Measurements from ENCODE around the gene METTL16.
"Not testable (repeated sequence)": the region's sequence is repeated elsewhere in the genome, so short reads cannot be mapped to it uniquely, and the experiment has no call there.

The METTL16 gene

DNA sequence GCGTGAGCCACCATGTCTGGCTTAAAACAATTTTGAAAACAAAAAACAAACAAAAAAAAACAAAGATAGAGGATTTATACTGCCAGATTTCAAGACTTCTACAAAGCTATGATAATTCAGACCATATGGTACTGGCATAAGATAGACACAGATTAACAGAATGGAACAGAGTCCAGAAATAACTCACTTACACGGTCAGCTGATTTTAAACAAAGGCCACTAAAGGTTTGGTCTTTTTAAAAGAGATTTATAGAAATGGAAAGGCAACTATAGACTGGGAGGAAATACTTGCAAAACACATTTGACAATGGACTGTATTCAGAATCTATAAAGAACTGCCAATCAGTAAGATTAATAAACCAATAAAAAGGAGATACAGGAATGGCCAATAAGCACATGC lies 62.2 kb downstream of the METTL16 start:
- peak in 1 of 2 experiments; percentile 51 for DNase-seq

DNA sequence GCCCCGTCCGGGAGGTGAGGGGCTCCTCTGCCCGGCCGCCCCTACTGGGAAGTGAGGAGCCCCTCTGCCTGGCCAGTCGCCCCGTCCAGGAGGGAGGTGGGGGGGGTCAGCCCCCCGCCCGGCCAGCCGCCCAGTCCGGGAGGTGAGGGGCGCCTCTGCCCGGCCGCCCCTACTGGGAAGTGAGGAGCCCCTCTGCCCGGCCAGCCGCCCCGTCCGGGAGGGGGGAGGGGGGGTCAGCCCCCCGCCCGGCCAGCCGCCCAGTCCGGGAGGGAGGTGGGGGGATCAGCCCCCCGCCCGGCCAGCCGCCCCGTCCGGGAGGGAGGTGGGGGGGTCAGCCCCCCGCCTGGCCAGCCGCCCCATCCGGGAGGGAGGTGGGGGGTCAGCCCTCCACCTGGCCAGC lies 64.2 kb downstream of the METTL16 start:
- not testable (repeated sequence) for DNase-seq

DNA sequence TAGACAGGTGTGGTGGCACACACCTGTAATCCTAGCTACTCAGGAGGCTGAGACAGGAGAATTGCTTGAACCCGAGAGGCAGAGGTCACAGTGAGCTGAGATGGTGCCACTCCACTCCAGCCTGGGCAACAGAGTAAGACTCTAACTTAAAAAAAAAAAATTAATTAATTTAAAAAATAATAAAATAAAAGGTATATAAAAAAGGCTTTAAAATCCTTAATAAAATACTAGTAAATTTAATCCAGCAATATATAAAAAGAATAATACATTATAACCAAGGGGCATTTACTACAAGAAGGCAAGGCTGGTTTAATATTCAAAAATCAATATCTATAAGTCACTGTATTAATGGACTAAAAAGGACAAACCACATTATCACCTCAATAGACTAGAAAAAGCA lies 66.0 kb downstream of the METTL16 start:
- no peak for DNase-seq

DNA sequence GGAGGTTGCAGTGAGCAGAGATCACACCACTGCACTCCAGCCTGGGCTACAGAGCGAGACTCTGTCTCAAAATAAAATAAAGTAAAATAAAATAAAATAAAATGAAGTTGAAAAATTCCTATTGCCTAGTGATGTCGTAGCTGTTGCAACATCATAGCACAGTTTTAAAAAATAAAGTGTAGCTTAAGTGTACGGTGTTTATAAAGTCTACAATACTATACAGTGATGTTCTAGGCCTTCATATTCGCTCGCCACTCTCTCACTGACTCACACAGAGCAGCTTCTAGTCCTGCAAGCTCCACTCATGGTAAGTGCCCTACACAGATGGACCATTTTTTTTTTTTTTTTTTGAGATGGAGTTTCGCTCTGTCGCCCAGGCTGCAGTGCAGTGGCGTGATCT lies 67.3 kb downstream of the METTL16 start:
- peak in 1 of 2 experiments; percentile 44 for DNase-seq

DNA sequence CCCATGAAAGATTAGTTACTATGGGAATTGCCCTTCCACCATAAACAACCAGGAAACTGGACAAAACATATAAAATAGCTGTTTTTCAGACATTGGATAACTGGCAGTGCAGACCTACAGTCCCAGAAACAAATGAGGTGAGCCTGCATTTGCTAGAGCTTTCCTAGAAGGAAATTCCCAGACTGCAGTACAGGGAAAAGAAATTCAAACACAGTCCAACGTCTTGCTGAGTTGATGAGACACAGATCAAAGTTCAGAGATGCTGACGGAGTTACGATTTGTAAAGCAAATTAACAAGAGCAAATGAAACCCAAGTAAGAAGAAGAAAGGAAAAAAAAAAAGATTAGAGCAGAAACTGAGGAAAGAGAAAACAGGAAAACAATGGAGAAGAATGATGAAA lies 69.5 kb downstream of the METTL16 start:
- DNase-seq = no peak

DNA sequence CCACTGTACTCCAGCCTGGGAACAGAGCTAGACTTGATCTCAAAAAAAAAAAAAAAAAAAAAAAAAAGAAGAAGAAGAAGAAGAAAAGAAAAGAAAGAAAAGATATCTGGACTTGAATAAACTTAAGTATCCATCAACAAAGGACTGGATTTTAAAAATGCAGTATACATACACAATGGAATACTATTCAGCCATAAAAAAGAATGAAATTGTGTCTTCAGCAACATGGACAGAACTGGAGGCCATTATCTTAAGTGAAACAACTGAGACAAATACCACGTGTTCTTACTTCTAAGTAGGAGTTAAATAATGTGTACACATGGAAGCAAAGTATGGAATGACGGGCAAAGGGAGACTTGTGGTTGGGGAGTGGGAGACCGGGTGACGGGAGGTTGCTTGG lies 70.8 kb downstream of the METTL16 start:
- no peak for DNase-seq

DNA sequence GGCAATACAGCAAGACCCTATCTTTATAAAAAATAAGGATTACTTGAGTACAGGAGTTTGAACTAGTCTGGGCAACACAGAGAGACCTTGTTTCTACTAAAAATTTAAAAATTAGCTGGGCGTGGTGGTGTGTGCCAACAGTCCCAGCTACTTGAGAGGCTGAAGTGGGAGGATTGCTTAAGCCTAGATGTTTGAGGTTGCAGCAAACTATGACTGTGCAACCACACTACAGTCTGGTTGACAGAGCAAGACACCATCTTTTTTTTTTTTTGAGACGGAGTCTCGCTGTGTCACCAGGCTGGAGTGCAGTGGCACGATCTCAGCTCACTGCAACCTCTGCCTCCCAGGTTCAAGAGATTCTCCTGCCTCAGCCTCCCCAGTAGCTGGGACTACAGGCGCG lies 71.7 kb downstream of the METTL16 start:
- DNase-seq = not testable (repeated sequence)

DNA sequence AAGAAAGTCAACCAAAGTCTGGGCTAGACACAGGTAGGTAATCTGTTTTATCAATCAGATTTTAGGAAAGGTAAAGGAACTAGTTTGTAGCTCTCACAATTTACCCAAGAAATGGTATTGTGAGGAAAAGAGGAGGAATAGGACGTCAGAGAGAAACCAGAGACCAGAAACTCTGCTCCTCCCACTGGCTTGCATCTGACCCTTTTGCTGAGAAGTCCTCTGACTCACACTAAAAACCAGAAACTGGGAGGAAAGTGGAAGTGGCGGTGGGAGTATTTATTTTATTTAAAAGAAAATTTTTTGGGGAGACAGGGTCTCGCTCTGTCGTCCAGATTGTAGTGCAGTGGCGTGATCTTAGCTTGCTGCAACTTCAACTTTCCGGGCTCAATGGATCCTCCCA lies 72.9 kb downstream of the METTL16 start:
- DNase-seq = no peak

DNA sequence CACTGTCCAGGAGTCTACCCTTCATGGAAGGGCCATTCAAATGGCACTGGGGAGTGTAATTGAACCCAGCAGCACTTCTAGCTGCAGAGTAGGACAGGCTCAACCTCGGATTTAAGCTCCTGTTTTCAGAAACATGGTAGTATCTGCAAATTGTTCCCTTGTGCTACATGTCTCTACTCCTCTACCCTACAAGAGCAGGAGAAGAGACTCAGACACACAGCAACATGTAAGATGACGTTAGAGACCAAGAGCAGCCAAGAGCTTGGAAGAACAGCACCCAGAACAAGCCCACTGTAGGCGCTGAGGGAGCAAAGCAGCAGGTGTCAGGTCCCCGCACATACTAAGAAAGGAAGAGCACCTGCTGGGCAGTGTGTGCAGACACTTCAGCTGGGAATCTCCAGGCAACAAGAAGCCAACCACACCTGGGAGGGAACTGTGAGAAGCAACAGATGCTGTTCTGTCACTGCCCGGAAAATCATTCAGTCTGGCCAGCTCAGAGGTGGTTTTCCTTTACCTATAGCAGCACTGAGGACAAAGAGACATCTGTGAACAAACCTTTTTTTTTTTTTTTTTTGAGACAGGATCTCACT lies 75.3 kb downstream of the METTL16 start:
- peak in 1 of 2 experiments; percentile 74 for DNase-seq

DNA sequence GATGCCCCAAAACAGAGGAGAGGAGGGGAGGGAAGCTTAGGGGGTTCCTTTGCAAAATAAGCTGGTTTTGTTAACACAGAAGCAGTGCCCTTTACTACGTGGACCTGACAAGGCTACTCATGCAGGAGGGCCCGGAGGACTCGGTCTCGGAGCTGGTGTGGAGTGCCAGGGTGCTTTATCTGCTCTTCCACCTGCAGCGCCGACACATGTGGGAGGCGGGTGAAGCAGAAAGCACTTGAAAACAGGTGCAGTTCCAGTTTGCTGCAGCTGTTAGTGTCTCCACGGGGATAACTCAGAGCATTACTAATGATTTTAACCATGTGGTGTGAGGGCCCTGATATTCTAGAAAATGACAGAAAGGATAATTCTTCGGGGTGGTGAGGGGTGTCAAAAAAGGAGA lies 75.8 kb downstream of the METTL16 start:
- peak; percentile 53 to 84 for DNase-seq

DNA sequence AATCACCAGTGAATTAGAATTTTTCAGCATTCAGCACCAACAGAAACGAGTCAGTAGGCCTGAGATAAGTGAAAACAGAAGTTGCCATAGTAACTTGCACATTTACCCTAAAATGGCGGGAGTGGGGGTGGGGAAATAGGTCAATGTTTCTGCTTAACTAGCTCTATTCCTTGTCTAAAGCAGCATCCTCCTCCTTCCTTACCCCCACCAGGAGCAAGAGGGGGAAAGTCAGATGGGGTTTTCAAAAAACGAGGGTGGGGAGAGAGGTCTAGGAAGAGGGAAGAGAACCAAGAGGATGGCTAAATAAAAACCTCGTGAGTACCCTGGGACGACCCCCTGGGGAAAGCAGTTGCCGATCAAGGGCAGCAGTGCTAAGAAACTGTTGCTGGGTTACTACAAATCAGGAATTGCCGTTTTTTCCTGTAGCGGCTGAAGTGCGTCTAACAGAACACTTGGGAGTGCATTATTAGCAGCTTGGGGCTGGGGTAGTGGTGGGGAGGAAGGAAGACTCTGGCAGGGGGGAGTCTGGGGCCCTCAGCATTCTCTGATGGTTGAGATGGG lies 76.4 kb downstream of the METTL16 start:
- DNase-seq = peak in 1 of 2 experiments; percentile 42

DNA sequence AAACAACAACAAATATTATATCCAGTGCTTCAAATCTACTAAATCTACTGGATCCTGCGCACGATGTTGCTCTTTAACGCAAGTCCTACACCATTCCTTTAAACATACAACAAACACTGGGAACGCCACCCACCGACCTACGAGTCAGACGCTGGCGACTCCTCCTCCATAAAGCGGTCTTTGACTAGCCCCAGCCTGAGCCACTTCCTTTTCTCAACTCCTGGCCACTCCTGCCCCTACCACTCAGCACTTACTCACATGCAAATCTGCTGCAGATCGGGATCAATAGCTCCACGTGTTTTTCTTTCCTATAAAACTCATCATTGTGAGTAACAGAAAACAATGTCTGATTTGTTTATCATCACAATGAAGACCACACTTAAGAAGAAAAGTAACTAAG lies 78.0 kb downstream of the METTL16 start:
- DNase-seq = no peak

DNA sequence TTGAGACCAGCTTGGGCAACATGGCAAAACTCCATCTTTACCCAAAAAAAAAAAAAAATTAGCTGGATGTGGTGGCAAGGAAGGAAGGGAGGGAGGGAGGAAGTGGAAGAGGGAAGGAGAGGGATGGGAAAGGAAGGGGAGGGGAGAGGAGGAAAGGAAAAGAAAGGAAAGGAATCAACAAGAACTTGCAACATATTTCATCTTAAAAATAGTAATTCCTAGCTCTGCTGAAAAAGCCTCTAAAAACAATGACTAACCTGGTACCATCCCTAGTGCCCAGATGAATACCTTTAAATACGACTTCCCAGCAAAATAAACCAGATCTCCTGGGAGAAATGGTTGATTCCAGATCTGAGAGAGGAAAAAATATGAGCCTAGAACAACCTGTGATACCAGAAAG lies 83.8 kb downstream of the METTL16 start:
- no peak for DNase-seq

DNA sequence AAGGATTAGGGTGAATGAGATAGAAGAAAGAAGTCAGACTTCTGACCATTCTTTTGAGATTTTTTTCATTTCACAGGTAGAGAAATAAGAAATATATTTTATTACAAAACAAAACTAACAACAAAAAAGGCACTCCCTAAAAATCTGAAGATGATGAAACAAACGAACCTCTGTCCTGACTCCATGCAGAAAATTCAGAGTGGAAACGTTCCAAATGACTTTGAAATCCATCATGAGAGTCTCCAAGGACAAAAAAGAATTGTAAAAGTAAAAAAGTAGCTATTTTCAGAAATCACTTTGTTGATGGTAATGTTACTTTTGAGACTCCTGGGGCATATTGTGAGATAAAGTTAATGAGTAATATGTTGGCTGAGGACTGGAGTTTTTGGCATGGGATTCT lies 84.5 kb downstream of the METTL16 start:
- DNase-seq = no peak

DNA sequence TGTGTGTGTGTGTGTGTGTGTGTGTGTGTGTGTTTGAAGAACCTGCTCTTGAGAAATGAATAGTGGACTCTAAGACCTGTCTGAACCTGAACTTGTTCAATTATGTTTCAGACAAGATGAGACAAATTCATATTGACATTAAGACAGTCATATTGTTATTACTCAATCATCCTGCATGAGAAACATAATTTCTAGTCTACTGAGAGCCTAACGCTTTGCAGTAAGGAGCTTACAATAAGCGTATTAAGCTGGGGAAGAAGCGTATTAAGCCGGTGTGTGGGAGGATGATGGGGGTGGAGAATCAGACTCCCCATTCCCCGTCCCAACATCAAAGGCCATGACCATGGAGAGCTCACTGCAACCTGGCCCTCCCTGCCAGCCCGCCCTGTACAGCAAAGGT lies 88.4 kb downstream of the METTL16 start:
- peak in 1 of 2 experiments; percentile 61 for DNase-seq

DNA sequence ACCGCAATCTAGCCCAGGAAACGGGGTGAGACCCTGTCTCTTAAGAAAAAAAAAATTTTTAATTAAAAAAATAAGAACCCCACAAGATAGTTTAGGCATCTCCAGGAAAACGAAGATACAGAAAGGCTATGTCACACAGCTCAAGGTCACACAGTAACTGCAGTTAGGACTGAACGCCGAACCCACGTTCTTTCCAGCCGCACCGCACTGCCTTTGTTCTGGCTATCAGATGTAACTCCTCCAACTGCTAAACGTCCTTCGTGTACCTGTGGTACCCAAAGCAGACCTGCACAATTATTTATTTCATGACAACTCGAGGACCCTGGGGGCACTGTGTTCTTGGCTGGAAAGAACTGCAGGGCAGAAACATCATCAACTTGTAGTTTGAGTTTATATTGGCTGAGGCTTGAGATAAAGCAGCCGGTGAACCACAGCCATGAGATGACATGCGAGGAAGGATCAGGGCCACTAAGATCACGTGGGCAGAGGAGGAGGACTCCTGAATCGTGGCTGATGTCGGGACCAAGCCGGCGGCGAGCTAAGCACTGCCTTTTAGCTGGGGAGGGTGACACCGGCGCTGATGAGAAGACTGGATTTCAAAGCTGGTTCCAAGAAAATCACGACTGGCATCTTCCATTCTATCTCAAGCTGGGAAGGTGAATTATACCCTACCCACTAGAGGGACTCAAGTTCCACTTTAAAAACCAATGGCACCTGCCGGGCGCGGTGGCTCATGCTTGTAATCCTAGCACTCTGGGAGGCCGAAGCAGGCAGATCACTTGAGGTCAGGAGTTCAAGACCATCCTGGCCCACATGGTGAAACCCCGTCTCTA lies 90.2 kb downstream of the METTL16 start:
- peak in 1 of 2 experiments; percentile 74 for DNase-seq

DNA sequence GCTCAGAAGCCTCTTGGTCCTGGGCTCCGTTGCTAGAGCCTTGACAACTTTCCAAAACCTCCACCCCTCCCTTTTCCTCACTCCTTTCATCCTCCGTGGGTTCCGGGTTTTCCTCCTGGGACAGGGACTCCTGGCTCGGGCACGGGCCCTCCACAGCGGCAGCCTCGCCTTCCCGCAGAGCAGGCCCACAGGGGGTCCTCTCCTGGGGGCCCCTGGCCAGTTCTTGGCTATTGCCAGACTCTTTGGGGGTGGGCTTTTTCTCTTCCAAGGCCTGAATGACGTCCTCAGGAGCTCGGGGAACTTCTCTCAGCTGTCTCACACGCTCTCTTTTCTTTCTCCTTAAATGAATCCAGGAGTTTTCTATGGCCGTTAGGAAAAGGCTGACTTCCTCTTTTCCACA lies 91.5 kb downstream of the METTL16 start:
- DNase-seq = no peak

DNA sequence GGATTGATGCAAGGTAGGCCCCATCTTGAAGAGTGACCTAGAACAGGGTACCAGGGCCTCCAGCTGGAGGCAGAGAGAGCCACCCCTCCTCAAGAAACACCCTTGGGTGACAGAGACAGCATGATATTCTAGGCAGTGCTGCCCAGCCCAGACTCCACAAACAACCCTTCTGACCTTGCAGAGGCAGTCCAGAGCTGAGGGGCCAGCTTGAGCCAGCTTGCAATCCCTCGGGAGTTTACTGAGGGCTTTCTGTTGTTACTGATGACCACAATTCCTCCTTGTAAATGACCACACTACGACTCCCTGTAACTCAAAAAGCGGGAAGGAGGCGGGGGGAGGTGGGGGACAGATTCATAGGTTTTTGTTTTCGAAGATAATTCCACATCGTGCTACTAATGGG lies 92.2 kb downstream of the METTL16 start:
- no peak for DNase-seq

DNA sequence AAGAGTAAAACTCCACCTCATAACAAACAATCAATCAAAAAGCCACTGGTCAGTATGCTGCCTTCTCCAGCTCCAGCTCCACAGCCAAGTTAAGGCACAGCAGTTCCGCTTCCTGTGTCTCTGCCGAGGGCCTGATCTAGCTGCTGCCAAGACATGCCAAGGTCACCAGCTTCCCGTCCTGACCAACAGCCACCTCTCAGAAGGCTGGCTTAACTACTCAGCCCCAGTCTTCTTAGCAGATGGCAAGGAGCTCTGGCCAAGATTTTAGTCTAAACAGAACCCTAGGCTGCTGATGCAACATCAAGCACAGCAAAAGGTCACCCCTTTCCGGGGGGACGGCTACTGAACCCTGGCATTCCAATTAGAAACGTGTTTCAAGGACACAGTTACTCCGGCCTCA lies 93.1 kb downstream of the METTL16 start:
- DNase-seq = no peak

DNA sequence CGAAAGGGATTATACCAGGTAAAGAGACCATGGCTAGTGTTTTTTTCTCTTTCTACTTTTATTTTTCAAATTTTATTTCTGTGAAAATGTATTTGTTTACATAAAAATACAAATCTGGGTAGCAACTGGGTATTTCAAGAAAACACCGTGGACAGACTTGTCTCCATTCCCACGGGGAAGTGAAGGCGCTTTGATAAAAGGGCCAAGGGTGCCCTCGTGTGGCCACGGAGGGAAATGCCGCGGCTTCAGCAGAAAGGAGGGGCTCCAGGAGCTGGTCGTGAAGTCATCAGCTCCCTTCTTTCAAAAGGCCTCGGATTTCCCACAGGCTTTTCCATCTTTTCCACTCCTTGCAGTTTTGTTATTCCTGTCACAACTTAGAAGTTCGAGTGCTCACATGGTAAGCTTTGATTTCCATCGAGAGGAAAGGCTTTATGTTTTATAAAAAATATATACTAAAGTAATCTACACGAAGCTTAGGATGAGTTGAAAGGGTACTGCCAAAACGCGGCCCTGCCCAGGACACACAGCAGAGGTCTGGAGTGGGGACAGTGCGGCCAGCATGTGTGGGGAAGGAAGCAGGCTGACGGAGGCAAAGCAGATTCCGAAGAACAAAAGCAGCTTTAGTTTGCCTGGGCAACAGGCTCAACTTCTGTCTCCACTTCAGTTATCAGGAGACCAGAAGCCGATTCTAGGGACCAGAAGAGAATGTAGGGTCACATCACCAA lies 95.5 kb downstream of the METTL16 start:
- DNase-seq = peak in 1 of 2 experiments; percentile 71

DNA sequence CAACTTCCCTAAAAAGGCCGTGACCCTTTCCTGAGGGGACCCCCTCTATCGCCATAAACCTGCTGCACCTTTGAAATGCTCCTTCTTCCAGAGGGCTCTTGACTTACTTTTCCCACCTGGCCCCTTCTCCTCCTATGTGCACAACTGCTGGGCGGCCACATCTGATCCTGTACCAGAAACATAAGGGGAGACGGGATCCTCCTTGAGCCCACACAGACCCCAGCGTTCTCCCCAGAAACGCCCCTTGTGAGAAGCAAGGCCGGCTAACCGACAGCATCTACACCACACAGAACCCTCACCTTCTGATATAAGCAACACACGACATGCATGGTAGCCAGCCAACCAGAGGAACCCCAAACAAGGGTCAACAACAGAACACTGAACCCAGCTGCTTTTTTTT lies 96.6 kb downstream of the METTL16 start:
- no peak for DNase-seq

DNA sequence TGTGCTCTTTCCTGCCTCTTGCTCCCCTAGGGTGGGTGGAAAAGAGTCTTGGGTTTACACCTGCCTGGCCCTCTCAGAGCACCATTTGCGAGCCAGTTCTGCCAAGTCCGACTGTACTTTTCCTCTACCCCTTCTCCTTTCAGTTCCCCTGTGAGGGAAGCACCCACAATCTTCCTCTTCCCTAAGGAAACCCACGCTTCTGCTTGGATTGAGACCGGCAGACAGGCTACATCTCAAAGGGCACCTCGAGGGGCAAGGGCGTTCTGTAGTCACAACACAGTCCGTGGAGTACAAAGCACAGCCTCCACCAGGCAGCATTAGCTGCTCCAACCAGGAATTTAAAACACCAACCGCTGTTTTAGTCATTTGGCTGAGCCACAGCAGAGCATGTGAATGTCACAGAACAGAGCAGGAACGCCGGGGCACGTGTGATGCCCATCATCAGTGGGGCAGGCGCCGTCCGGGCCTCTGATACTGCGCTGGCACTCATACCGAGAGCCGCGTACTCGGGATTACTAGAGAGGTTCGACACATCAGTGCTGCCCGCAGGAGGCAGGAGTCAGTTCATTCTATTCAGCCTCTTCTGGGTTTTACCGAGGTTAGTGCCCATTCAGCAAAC lies 97.1 kb downstream of the METTL16 start:
- DNase-seq = no peak

DNA sequence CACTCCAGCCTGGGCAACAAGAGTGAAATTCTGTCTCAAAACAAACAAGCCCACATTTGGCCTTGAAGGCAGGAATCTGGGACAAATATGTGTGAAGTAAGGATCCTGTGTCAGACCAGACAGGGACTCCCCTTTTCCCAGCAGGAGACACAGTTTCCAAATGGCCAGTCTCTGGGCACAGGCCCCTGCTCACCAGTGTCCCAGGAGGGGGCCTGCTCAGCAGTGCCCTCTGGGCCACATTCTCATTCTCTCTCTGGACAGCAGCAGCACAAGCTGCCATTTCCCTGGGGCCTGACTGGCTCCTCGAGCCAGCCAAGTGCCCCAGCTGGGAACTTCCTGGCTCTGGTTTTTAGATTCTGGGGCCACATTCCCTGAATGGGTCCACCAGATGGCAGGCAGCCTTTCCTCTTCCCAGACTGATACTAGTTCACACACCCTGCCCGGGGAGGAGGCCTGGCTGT lies 99.1 kb downstream of the METTL16 start:
- peak in 1 of 2 experiments; percentile 69 for DNase-seq
